Measurements from ENCODE around the gene UACA.
"Not testable (repeated sequence)": the region's sequence is repeated elsewhere in the genome, so short reads cannot be mapped to it uniquely, and the experiment has no call there.

The UACA gene

DNA sequence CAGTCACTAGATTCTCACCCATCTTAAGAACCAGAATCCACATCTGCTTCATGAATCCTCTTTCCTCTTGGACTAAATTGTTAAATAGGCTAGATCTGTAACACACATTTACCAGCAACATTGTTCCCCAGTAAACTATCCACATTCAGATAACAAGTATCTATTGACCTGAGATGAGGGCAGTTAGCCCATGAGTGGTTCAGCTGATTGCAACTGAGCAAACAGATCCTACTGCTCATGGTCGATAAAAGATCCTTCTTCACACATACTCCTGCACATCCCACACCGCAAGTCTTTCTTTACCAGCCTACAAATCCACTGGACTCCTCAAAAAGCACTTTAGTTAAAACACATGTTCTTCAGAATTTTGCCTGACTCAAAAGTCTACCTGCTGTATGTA is 59.2 kb downstream of the UACA start:
- DNase-seq: no peak

DNA sequence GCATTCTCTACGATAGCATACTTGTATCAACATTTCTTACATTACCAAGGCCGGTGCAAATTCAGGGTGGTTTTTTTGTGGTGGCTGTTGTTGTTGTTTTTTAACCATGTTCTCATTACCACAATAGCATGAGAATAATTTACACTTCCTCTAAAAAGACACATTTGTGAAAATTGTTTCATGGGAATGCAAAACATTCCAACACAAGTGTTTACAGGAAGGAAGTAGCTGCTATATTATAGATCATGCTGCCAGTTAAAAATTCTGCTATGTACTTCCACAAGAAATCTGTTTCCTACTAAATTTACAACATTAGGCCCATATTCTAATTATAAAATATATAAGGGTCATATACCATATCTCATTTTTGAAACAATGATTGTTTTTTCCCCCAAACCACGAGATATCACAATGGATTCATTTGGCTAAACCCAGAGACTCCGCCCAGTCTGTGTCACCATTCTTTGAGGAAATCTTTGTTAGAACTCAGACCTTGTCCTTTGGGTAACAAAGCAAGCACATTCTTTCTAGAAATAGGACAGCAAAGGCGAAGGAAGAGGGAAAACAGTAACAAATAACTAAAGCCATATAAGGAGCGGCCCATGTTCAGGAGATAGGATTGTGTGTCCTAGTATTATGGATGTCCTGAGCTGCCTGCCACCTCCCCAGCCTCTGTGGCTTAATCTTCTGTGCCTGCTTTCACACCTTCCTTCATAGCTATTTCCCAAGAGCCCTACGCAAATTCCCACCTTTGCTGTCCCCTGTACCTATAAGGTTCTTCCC is 60.1 kb downstream of the UACA start:
- DNase-seq: no peak

DNA sequence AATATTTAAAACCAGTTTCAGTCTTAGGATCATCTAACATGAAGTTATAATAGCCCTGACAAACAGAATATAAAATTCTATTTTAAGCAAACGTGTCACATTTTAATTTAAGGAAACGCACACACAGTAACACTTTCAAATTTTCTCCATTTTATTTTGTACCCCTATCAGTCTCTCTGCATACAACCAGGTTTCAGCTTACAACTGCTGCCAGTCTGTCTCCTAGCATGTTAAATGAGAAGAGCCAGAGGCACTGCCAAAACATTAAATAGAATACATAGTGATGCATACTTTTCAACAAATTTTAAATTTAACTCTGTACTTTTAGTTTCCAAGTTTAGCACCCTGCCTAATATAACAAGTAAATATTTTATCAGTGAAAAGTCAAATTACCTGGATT is 60.8 kb downstream of the UACA start:
- no peak for DNase-seq

DNA sequence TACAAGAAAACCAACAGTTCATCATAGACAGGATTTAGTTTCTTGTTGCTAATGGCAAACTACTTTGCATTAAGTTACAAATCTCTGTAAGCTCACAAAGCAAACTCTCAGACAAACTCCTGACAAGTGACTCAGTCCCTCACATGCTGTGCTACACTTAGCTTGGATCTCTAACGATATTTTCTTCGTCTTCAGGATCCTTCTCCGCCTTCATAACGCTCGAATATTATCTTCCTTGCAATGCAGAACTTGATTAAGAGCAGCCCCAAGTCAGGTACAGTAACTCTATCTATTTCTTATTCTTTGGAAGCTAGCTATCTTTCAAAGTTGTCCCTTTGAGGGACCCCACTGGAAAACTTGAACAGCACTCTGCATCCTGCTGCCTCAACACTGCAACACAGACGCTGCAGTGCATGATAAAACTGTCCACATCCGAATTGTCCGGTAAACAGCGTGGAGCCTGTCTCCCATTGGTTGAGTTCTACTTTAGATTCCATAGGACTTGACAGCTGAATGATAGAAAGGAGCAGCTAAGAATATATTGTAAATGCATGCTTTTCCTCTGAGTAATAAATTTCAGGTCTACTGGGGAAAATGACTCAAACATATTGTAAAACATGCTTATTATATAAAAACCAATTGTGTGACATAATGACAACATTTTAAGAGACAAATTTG is 61.3 kb downstream of the UACA start:
- no peak for DNase-seq

DNA sequence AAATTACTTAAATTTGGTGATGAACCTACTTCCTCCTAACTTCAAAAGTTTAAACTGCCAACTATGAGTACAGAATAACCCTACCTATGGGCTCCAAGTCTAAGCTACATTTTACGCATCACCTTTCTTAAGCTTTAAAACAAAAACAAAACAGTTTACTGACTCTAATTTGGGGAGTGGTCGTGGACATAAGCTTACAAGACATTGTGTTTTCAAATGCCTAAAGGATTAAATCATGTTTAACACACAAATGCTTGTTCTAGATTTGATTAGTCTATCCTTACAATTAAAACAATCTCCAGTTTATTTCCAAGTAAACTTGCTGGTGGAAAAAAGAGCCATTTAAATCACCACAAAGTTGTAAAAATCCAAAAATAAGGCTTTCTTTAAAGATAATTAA is 62.2 kb downstream of the UACA start:
- DNase-seq: no peak

DNA sequence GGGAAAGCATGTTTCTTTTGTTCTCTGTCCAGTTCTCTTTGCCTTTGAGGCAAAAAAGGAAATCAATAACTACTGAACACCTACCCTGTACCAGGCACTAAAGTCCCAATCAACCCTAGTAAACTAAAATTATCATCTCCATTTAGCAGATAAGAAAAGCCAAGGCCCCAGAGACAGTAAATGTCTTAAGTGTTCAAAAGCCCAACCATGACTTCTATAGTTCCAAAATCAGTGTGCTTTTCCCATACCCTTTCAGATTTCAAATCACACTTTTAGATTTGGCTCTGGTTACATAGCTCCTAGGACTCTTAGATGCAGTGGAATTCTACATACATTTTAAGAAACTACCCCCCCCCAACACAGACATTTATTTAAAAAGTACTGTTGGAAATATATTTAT is 63.5 kb downstream of the UACA start:
- no peak for DNase-seq

DNA sequence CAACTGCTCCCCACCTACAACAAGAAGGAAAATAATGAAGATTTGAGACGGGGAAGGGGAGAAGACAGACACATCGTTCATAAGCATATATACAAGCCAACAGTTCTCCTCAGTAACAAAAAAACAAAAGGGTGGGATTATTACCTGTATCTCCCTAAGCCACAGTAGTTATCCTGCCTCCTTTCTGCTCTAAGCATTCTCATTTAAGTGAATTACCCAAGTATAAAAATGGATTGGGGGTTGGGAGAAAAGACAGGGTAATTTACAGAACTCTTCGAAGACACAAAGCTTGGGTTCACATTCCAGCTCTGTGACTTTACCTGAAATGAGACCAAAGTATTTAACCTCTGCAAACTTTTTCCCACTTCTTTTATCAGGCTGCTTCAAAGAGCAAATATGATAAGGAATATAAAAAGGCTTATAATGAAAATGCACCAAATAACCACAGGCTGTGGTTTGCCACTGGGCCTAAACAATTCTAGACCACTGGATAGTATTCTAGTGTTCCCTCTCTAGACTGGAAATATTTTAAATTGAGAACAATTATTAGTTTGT is 64.4 kb downstream of the UACA start:
- DNase-seq: no peak

DNA sequence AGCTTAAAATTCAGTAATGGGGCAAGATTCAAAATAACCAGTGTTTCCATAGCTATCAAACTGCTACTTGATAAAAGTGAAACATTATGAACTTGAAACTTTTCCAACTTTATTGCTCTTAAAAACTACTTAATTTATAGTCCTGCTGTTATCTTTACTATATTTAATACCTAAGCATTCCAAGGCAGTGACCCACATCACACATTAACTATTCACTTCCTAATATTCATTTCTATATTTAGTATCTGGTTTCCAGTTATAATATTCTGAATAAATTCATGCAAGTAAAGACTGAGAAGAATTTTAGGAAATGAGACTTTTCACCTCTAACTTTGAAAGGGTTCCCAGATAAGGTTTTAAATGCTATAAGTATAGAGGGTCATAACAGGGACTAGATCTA is 64.9 kb downstream of the UACA start:
- DNase-seq: no peak

DNA sequence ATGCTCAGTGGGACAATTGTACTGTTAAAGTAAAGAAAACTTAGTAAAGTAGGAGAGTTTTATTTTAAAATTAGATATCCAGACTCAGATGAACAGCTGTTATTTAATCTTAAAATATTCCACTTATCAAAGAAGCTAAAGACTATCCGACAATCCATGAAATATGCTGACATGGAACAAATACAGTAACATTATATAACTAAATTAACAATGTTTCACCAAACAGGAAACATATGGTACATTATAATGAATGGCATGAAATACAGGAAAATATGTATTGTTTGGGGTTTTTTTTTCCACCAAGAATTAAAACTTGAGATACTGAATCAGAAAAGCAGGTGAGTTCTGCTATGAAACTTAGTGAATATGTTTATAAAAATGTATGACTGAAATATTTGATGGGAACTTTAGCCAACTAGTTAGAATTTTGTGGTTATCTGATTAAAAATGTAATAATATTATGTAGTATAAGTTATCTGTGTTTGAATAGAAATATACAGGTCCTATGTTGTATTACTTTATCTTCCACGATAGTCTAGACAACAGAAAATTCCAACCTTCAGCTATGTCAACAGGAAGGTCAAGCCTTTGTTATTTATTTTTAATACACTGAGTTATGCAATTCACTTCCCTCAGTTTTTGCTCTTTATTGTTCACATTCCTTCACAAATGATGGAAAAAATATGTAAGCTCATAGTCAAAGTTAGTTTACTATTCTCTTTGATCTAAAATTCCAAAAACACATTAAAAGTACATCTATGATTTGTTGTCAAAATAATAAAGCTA is 72.7 kb downstream of the UACA start:
- no peak for DNase-seq

DNA sequence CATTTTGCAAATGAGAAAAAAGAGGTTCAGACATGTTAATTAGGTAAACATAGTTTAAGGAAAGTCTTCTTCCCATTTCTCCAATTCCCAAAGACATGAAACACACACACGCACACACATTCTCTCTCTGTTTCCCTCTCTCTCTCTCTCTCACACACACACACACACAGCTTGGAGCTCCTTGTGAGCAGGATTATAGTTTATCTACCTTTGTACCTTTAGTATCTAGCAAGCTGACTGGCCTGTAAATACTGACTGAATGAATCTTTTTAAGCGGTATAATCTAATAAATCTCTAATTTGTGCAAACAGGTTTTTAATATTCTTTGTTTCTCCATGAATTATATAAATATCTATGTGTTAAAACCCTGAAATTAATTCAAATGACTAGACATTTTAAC is 73.3 kb downstream of the UACA start:
- DNase-seq: no peak

DNA sequence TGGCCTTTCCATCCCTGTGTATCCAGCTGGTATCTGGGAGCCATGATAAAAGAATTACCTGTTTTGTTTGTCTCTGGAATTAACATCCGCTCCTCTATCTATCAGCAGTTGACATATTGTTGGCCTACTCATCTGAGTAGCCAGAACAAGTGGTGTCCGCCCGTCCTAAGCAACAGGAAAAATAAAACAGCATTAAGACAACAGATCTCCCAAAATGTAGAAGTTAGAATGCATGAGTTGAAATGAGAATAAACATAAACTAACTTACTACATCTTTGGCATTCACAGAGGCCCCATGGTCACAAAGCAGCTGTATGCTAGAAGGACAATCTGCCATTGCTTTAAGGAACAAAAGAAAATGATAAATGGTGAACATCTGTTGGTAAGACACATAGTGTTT is 75.9 kb downstream of the UACA start:
- no peak for DNase-seq

DNA sequence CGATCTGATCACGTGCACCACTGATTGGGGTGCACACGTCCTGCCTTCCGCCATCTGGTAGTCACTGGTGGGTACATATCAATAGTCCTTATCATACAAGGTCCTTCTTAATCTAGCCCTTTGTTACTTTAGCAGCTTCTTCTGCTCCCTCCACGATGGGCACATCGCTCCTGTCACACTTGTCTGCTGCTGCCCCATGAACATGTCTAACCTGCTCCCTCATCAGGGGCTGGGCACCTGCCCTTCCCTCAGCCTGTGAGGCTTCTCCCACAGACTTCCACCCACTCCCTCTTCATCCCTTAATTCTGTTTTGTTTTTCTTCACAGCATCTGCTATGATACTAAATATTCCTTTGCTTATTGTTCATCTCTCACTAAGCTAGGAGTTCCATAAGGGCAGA is 82.5 kb downstream of the UACA start:
- DNase-seq: no peak

DNA sequence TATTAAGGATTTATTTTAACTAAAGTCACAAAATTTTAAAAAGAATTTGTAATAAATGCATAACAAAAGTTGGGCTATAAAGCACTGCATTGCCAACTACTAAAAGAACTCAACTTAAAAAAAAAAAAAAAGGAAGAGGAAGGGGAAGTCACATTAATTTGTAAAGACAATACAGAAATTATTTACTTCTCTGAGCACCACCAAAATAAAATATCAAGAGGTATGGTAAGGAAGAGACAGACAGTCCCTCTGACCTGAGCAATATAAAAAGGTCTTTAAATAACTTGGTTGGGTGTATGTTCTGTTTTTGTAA is 83.5 kb downstream of the UACA start:
- DNase-seq: no peak

DNA sequence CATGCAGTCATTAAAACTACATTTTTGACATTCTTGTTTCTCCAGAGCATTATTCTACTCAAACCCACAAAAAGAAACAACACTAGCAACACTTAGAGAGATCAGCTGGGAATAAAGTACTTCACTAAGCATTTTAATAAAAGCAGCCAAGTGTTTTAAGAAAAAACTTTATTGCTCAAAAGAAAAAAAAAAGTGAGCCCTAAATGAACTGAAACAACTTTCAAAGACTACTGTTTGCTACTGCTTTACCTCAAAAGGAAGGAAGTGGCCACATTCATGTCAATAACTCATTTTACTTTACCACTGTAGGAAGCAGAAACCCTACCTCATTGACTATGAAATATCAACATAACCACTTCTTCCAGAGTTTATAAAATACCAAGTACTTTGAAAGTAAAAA is 91.3 kb downstream of the UACA start:
- no peak for DNase-seq

DNA sequence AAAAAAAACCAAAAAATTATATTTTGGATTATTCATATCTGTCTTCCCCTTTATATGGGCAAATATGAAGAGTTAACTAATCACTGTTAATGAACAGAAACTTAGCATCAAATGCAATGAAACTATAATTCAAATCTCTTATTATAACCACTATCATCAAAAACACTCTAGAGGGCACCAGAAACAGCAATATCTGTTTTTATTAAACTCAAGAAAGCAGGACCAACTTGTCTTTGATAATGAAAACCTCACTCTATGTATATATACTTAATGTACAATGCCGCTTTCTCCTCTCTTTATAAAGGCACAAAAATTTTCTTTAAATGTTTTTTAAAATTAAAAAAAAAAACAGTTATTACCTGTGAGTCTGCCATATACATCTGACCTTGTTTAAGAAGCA is 92.7 kb downstream of the UACA start:
- no peak for DNase-seq

DNA sequence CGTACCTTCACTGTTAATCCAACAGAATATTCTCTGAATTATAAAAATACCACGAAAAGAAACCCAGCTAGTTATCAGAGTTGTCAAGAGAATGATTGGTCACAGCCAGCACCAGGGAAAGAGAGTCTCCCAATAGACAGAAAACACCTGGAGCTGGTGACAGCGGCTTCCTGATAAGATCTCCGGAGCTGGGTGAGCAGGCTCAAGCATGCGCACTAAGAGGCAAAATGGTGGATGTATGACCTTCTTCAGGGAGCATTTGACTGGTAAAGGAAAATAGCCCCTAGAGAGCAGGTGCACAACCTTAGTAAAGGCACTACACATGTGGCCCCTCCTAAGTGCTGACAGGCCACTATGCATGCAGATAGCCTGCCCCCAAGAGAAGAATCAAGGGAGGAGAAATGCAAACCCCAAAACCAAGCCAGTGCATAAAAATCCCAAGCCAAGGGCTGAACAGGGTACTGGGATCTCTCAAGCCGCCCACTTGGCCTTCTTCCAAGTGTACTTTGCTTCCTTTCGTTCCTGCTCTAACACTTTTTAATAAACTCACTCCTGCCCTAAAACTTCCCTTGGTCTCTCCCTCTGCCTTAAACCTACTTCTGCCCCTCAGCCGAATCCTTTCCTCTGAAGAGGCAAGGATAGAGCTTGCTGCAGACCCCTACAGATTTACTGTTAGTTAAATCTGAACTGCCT is 93.2 kb downstream of the UACA start:
- DNase-seq: no peak

DNA sequence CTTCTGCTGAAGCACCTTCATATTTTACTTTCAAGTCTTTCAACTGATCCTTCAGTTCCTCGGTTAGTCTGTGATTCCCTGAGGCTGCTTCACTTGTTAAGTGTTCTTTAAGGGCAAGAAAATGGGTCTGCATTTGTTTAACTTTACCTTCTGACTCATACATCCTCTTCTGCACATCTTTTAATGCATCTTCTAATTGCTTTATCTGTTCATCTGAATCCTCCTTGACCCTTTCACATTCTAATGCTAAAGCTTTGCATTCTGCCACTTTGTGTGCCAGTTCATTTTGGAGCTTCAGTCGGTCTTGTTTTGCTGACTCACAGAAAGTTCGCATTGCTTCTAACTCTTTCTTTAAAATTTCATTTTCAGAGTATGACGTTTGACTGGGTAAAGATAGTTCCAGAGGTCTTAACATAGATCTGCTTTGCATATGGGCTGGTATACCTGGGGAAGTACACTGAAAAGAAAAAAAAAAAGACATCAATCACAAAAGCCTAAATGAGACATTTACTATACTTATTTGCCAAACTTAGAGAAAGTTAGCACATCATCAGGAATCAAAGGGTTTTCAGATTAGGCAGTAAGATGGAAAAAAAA is 94.3 kb downstream of the UACA start:
- DNase-seq: no peak

DNA sequence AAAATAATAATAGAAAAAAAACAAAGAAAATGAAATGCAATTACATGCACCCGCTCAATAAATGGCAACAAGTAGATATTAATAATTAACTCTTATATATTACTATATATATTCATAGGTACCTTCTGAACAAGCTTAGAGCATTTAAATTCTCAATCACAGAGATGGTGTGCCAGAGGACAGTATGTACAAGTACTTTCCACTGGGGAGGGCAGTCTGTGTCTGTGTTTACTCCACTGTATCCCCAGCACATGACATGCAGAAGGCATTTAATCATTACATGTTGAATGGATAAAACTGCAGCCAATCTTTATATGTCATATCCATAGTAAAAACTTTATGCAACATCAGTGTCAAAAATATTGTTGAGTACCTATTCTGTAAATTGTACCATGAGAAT is 97.8 kb downstream of the UACA start:
- no peak for DNase-seq

DNA sequence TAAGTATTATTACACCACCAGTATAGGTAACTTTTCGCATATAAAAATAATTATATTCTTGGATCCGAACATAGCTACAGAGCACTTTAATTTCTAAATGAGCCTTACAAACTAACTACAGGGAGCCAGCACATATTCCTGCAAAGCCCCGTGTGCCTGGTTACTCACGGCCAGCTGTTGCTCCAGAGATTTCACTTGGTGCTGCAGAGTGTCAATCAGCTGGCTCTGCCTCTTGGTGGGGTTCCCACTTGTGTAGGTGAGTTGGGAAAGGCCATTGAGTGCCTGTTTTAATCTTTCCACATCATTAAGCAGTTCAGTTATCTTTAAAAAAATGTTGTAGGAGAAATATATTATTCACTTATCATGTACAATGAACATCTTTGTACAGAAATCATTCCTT is 98.9 kb downstream of the UACA start:
- DNase-seq: no peak

DNA sequence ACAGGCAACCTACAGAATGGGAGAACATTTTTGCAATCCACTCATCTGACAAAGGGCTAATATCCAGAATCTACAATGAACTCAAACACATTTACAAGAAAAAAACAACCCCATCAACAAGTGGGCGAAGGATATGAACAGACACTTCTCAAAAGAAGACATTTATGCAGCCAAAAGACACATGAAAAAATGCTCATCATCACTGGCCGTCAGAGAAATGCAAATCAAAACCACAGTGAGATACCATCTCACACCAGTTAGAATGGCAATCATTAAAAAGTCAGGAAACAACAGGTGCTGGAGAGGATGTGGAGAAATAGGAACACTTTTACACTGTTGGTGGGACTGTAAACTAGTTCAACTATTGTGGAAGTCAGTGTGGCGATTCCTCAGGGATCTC is 100.3 kb downstream of the UACA start:
- not testable (repeated sequence) for DNase-seq

DNA sequence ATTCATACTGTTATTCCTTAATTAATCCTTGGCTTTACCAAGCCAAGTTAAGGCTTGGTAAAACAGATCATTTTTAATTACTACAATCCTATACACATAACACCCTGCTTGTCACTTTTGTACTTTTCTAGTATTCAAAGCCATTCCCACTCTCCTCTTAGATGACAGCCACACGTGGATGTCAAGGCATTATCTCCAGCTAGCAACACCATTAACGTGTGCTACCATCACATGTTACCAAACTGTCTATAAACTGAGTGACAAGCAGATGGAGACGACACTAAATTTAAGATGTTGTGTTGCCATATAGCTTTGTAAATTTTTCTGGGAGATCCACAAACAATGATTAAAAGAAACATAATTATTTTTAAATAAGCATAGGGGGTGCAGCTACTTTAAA is 103.7 kb downstream of the UACA start:
- DNase-seq: no peak

DNA sequence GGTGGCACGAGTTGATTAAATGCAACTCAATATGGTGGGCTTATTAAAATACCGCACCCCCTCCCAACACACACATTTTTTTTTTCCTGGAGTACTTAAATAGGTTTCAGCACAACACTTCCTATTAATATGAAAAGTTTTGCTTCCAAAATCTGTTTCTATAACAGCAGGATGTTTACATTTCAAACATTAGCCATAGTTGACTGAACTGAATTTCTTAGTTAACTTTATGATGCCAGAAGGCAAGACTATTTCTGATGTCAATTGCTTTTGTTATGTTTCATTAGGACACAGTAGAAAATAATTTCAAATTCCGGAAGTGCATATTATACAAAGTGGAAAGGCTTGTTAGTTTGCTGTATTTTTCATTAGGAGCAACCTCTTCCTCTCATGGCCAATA is 104.7 kb downstream of the UACA start:
- no peak for DNase-seq

DNA sequence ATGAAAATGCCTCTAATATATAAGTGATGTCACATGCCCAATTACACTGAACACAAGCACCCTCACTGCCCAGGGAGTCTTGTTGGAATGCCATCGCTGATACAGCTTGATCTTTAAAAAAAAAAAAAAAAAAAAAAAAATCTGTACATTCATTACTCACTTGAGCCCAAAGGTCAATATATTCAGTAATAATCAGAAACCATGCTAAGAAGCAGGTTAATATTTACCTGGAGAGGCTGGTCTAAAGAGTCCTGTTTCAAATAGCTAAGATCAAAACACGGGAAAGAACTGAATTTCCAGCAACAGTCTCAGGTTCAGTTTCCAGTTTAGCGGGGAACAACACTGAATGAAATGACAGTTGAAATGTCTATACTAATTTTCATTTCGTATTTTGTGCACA is 109.9 kb downstream of the UACA start:
- DNase-seq: no peak

Data from inflammatory macrophage treated with lipopolysaccharide for 1 hour (primary cell).